GM12891 (cell line): ENCODE measurements around the gene MAGI3.

ENCODE experiments used
- POLR2A ChIP-seq: IDR thresholded peaks from 2 replicates; pipeline ENCODE4 v1.6.1; 2011; ENCODE audit warnings: low read depth, low read length, control low read depth
- POLR2AphosphoS5 ChIP-seq: IDR thresholded peaks from 2 replicates; pipeline ENCODE4 v1.6.1; 2011; ENCODE audit warnings: low read depth, low read length, control low read depth
- TAF1 ChIP-seq: IDR thresholded peaks from 2 replicates; pipeline ENCODE4 v1.6.1; 2011; ENCODE audit warnings: low read depth, low read length, control low read depth

DNA sequence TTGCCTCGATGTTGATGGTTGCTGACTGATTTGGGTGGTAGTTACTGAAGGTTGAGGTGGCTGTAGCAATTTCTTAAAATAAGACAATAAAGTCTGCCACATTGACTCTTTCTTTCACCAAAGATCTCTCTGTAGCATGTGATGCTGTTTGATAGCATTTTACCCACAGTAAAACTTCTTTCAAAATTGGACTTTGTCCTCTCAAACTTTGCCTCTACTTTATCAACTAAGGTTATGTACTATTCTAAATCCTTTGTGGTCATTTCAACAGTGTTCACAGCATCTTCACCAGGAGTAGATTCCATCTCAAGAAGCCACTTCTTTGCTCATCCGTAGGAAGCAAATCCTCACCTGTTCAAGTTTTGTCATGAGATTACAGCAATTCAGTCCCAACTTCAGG is 275.8 kb downstream of the MAGI3 start:
- TF ChIP-seq POLR2A (no peak), POLR2AphosphoS5 (no peak), TAF1 (no peak)
